Measurements from ENCODE around the gene CWF19L1. TPM values are rescaled to one million over a fixed set of nuclear protein-coding genes. Genes with fewer than 3 reads are reported as not detected.
"Not testable (repeated sequence)": the region's sequence is repeated elsewhere in the genome, so short reads cannot be mapped to it uniquely, and the experiment has no call there.

Gene CWF19L1
- total RNA-seq, 4 donors from 2014 or later = 11.6 to 13.8 (median 13.0) TPM

DNA sequence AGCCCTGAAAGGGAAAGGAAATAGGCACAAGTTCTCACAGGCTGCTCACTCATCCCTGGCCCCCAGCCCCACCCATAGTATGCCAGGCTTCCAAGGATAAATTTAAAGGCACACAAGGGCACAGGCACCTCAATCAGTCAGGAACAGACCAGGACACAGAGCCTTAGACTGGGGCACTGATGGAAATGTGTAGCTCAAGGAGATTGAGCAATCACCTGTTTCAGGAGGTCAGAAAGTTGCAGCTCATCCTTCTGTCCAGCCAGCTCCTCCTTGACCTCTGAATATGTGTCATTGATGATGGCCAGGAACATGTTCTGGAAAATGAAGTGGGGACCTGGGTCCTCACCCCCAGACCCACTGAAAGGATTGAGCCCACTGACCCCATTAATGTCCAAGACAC lies 25.6 kb upstream of the CWF19L1 start:
- in situ Hi-C loops (cut with MboI; ENCODE audit: low sequenced_read_pairs in 4 of 4) = no loop called here
- DNase-seq (no peak), ATAC-seq (no peak)
- intact Hi-C loops (cut with DNase I; ENCODE audit: low total_unique reads) = no loop called here
- H3K36me3 ChIP-seq = no peaks in the 10 kb centered on the region
- no peak overlapping the region for H3K4me3 ChIP-seq
- no peaks in the 10 kb centered on the region for H3K9me3 ChIP-seq
- no peak overlapping the region for H3K27ac ChIP-seq
- no peaks in the 10 kb centered on the region for H3K4me1 ChIP-seq
- peaks cover 0 to 5% (median 0%) of the 10 kb centered on the region in 3 donors for H3K27me3 ChIP-seq
- TF ChIP-seq, protein P1, sequence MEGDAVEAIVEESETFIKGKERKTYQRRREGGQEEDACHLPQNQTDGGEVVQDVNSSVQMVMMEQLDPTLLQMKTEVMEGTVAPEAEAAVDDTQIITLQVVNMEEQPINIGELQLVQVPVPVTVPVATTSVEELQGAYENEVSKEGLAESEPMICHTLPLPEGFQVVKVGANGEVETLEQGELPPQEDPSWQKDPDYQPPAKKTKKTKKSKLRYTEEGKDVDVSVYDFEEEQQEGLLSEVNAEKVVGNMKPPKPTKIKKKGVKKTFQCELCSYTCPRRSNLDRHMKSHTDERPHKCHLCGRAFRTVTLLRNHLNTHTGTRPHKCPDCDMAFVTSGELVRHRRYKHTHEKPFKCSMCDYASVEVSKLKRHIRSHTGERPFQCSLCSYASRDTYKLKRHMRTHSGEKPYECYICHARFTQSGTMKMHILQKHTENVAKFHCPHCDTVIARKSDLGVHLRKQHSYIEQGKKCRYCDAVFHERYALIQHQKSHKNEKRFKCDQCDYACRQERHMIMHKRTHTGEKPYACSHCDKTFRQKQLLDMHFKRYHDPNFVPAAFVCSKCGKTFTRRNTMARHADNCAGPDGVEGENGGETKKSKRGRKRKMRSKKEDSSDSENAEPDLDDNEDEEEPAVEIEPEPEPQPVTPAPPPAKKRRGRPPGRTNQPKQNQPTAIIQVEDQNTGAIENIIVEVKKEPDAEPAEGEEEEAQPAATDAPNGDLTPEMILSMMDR (IDR thresholded peaks at IDR 0.05 in 4 of 5, conservative IDR thresholded peaks at IDR 0.05 in 1 of 5) = no peak
- TF ChIP-seq POLR2A (IDR thresholded peaks at IDR 0.05) = no peak

DNA sequence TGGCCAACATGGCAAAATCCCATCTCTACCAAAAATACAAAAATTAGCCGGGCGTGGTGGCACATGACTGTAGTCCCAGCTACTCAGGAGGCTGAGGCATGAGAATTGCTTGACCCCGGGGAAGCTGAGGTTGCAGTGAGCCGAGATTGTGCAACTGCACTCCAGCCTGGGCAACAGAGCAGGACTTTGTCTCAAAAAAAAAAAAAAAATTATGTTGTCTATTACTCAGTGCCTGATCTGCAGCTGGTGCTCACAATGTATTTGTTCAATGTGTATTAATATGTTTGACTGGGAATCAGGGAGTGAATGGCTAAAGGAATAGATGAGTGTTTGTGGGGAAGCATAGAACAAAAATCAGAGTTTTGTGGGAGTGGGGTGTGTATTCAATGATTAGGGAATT lies 24.9 kb upstream of the CWF19L1 start:
- H3K4me3 ChIP-seq; in situ Hi-C loops (cut with MboI; ENCODE audit: low sequenced_read_pairs in 4 of 4); H3K27me3 ChIP-seq; ATAC-seq; H3K4me1 ChIP-seq; intact Hi-C loops (cut with DNase I; ENCODE audit: low total_unique reads); H3K27ac ChIP-seq; H3K9me3 ChIP-seq; H3K36me3 ChIP-seq: not testable (repeated sequence)
- DNase-seq = peak in 1 of 2 donors; percentile 25

DNA sequence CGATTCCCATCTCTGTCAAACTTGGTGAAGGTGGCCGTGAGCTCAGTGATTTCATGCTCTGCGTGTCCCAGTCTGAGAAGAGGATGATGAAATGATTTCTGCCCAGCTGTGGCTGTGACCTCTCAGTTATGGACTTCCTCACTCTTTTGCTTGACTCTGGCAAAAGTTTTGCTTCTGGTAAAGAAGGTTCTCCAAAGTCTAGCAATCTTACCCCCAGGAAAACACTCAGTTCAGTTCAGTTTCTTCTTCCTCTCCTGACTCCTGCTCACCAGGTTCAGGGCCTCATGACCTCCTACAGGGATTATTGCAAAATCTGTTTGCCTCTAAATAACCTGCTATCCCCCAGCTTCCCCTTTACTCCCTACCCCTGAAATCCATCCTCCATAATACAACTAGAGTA lies 23.9 kb upstream of the CWF19L1 start:
- no peak overlapping the region for H3K4me3 ChIP-seq
- H3K36me3 ChIP-seq = no peaks in the 10 kb centered on the region
- no peaks in the 10 kb centered on the region for H3K27me3 ChIP-seq
- H3K9me3 ChIP-seq = no peaks in the 10 kb centered on the region
- no peak for TF ChIP-seq POLR2A (IDR thresholded peaks at IDR 0.05)
- TF ChIP-seq, protein P1 (IDR thresholded peaks at IDR 0.05 in 4 of 5, conservative IDR thresholded peaks at IDR 0.05 in 1 of 5) = no peak
- ATAC-seq = no peak
- in situ Hi-C loops (cut with MboI; ENCODE audit: low sequenced_read_pairs in 4 of 4) = no loop called here
- no peak for DNase-seq
- intact Hi-C loops (cut with DNase I; ENCODE audit: low total_unique reads) = no loop called here
- peaks cover 4 to 6% of the 10 kb centered on the region in 2 donors for H3K4me1 ChIP-seq
- H3K27ac ChIP-seq = no peak overlapping the region

DNA sequence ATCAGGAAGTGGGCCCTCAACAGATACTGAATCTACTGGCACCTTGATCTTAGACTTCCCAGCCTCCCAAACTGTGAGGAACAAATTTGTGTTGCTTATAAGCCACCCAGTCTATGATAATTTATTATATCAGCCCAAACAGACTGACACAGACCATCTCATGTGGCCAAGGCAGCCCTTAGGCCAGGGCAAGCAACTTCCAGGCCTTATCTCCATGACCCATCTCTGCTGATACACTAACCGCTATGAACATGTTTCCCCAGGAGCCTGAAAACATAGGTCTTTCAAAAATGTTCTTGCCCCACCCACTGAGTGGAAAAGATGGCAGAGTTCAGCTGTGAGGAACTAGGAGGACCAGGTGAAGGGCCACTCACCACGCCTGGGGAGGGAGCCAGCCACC lies 22.2 kb upstream of the CWF19L1 start:
- intact Hi-C loops (cut with DNase I; ENCODE audit: low total_unique reads) = no loop called here
- H3K9me3 ChIP-seq = no peaks in the 10 kb centered on the region
- DNase-seq (no peak), ATAC-seq (no peak)
- no peak overlapping the region for H3K27ac ChIP-seq
- no peak overlapping the region for H3K4me3 ChIP-seq
- no peaks in the 10 kb centered on the region for H3K36me3 ChIP-seq
- peaks cover 17 to 18% of the 10 kb centered on the region in 2 donors for H3K4me1 ChIP-seq
- no peak for TF ChIP-seq POLR2A (IDR thresholded peaks at IDR 0.05)
- TF ChIP-seq, protein P1 (IDR thresholded peaks at IDR 0.05 in 4 of 5, conservative IDR thresholded peaks at IDR 0.05 in 1 of 5) = no peak
- in situ Hi-C loops (cut with MboI; ENCODE audit: low sequenced_read_pairs in 4 of 4) = no loop called here
- no peaks in the 10 kb centered on the region for H3K27me3 ChIP-seq

DNA sequence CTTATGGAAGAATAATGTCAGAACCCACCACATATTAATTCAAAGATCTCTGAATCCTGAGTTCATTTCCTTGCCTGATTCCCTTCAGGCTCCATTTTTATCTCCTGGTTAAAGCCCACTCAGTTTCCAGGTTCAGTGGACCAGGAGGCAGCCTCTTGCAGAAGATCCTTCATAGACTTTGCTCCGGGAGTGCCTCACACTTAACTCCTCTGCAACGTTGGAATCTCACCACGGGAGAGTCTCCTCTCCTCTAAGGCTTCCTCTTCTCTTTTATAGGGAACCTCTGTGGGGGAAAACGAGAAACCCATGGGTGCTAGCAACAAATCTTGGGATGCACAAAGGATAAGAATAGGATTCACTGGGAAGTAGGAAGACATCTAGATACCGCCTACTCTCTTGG lies 20.8 kb upstream of the CWF19L1 start:
- H3K36me3 ChIP-seq = peaks cover 0 to 12% of the 10 kb centered on the region in 2 donors
- no peaks in the 10 kb centered on the region for H3K9me3 ChIP-seq
- peaks cover 26 to 29% of the 10 kb centered on the region in 2 donors for H3K4me1 ChIP-seq
- in situ Hi-C loops (cut with MboI; ENCODE audit: low sequenced_read_pairs in 4 of 4) (no loop called here), intact Hi-C loops (cut with DNase I; ENCODE audit: low total_unique reads) (no loop called here)
- no peak for DNase-seq
- no peak for ATAC-seq
- no peak overlapping the region for H3K27ac ChIP-seq
- no peak overlapping the region for H3K4me3 ChIP-seq
- H3K27me3 ChIP-seq = no peaks in the 10 kb centered on the region
- no peak for TF ChIP-seq POLR2A (IDR thresholded peaks at IDR 0.05)
- TF ChIP-seq, protein P1 (IDR thresholded peaks at IDR 0.05 in 4 of 5, conservative IDR thresholded peaks at IDR 0.05 in 1 of 5) = no peak

Measured in gastrocnemius medialis (tissue), 4 donors.